B cell (primary cell): ENCODE measurements around the gene AUTS2. TPM values are rescaled to one million over a fixed set of nuclear protein-coding genes. Genes with fewer than 3 reads are reported as not detected.

Source experiments
- ATAC-seq: fragments of 200-7000 bp; cut with Tn5 transposase; one replicate; pipeline ENCODE4 v1.10.0; 2021; ENCODE audit warnings: low read depth, mild to moderate bottlenecking, moderate number of reproducible peaks, moderate library complexity
- CTCF ChIA-PET: fragments of 350-600 bp; sonication (Branson Sonifier 250); formaldehyde crosslinking; loops from one replicate; lab custom pipeline; 2021; ENCODE audit warnings: antibody characterized with exemption, inconsistent platforms; lab: Charles Lee
- POLR2A ChIA-PET: fragments of 350-600 bp; sonication (Branson Sonifier 250); formaldehyde crosslinking; loops from one replicate; lab custom pipeline; 2021; ENCODE audit warnings: antibody characterized with exemption; lab: Charles Lee
- DNase-seq: peaks from one replicate; pipeline ENCODE4 v3.0.0; 2013
- H2AFZ ChIP-seq: 2 replicates; pipeline ENCODE4 v1.6.1; 2012; ENCODE audit warnings: mild to moderate bottlenecking, low read depth, low read length; ENCODE audit not compliant: insufficient read depth, poor library complexity, severe bottlenecking
- H3K27ac ChIP-seq, 2 donors: 1 replicate in 1 of 2; 2 replicates in 1 of 2; pipeline ENCODE4 v1.5.1; 2012 to 2013; ENCODE audit warnings: low read length in 2 of 2, mild to moderate bottlenecking in 2 of 2, moderate library complexity in 1 of 2
- H3K27me3 ChIP-seq, 4 experiments: fragments of 200-600 bp in 1 of 4; sonication (generic) in 1 of 4; replicated peaks in 1 of 4; 1 replicate in 2 of 4; 2 replicates in 2 of 4; pipeline versions ENCODE4 v1.6.1 to v1.7.0; 2013 to 2016; ENCODE audit warnings: low read length in 3 of 4, mild to moderate bottlenecking in 2 of 4, mixed read lengths in 1 of 4, moderate library complexity in 1 of 4; ENCODE audit not compliant: insufficient read depth in 4 of 4, control insufficient read depth in 3 of 4; ENCODE audit errors: control extremely low read depth in 1 of 4
- H3K36me3 ChIP-seq, 2 experiments: replicated peaks in 1 of 2; 1 replicate in 1 of 2; 2 replicates in 1 of 2; pipeline versions ENCODE4 v1.6.1 to v1.7.1; 2013; ENCODE audit warnings: low read length in 1 of 2; ENCODE audit not compliant: insufficient read depth in 2 of 2, control insufficient read depth in 1 of 2; ENCODE audit errors: control extremely low read depth in 1 of 2, extremely low read depth in 1 of 2
- H3K4me1 ChIP-seq, 2 donors: fragments of 200-600 bp in 1 of 2; sonication (generic) in 1 of 2; 1 replicate in 1 of 2; 2 replicates in 1 of 2; pipeline versions ENCODE4 v1.5.1 to v1.6.1; 2013 to 2017; ENCODE audit warnings: low read length in 2 of 2; ENCODE audit not compliant: control insufficient read depth in 2 of 2, insufficient read depth in 2 of 2
- H3K4me2 ChIP-seq: replicated peaks from 2 replicates; pipeline ENCODE3; 2012; ENCODE audit warnings: mild to moderate bottlenecking, low read depth, low read length; ENCODE audit not compliant: poor library complexity, severe bottlenecking
- H3K4me3 ChIP-seq, 5 experiments: fragments of 200-600 bp in 1 of 5; sonication (generic) in 1 of 5; 1 replicate in 3 of 5; 2 replicates in 2 of 5; pipeline versions ENCODE4 v1.5.1 to v1.7.0; 2011 to 2016; ENCODE audit warnings: low read length in 4 of 5, mild to moderate bottlenecking in 4 of 5, low read depth in 2 of 5, control low read depth in 1 of 5, moderate library complexity in 1 of 5; ENCODE audit not compliant: insufficient read depth in 1 of 5; ENCODE audit errors: control extremely low read depth in 1 of 5, extremely low read depth in 1 of 5
- H3K79me2 ChIP-seq: fragments of 200-600 bp; sonication (generic); one replicate; pipeline ENCODE4 v1.6.0; 2016; ENCODE audit warnings: low read length; ENCODE audit not compliant: control insufficient read depth, insufficient read depth
- H3K9ac ChIP-seq: fragments of 200-600 bp; sonication (generic); 2 replicates; pipeline ENCODE4 v1.6.1; 2017; ENCODE audit warnings: mild to moderate bottlenecking, low read length, moderate library complexity
- H3K9me3 ChIP-seq, 3 donors: one replicate each; pipeline versions ENCODE4 v1.6.1 to v1.7.1; 2013; ENCODE audit warnings: low read length in 2 of 3; ENCODE audit not compliant: control insufficient read depth in 2 of 3, insufficient read depth in 1 of 3; ENCODE audit errors: control extremely low read depth in 1 of 3
- H4K20me1 ChIP-seq: 2 replicates; pipeline ENCODE4 v1.6.0; 2012; ENCODE audit warnings: mild to moderate bottlenecking, low read length; ENCODE audit not compliant: insufficient read depth, control insufficient read depth, poor library complexity, severe bottlenecking
- H3K27ac Mint-ChIP-seq: one replicate; pipeline ENCODE4 v1.8.0; 2021; ENCODE audit warnings: mixed read lengths
- H3K27me3 Mint-ChIP-seq: one replicate; pipeline ENCODE4 v1.8.0; 2021; ENCODE audit warnings: mixed read lengths
- H3K4me1 Mint-ChIP-seq: one replicate; pipeline ENCODE4 v1.8.0; 2021; ENCODE audit warnings: mixed read lengths
- H3K4me3 Mint-ChIP-seq: one replicate; pipeline ENCODE4 v1.8.0; 2021; ENCODE audit warnings: mixed read lengths
- H3K9me3 Mint-ChIP-seq: one replicate; pipeline ENCODE4 v1.8.0; 2022; ENCODE audit warnings: mixed read lengths; ENCODE audit not compliant: insufficient read depth
- EZH2 ChIP-seq: IDR thresholded peaks from 2 replicates; pipeline ENCODE4 v1.6.1; 2012; ENCODE audit warnings: borderline replicate concordance, low read depth, mild to moderate bottlenecking, moderate library complexity, low read length; ENCODE audit not compliant: insufficient read depth, poor library complexity, severe bottlenecking
- WGBS: methylation state at CpG from one replicate; pipeline ENCODE4 v1.1.5; 2013; ENCODE audit warnings: missing lambda C conversion rate; ENCODE audit not compliant: insufficient coverage; 5-methylcytosine and 5-hydroxymethylcytosine counted together
- intact Hi-C: fragments of 100-400 bp; cut with micrococcal nuclease; formaldehyde crosslinking; loops from one replicate; pipeline ENCODE4 v1.10.0; 2022
- polyA plus RNA-seq: library from polyadenylated mRNA; depleted of rRNA; stranded (reverse); fragments of >200 nt; gene quantifications from 2 replicates; pipeline ENCODE4 v1.2.3, GENCODE V29; 2012
- total RNA-seq, 2 donors: library from RNA; stranded (reverse); fragments of 120-200 nt in 1 of 2; gene quantifications; 1 replicate in 1 of 2; 2 replicates in 1 of 2; pipeline versions ENCODE4 v1.2.3 to v1.2.4, GENCODE V29; 2013 to 2022
- TF ChIP-seq, protein P1 (sequence below): fragments of 200-600 bp; IDR thresholded peaks from one replicate; pipeline ENCODE4 v1.8.0; 2022; ENCODE audit warnings: antibody characterized with exemption, mild to moderate bottlenecking

Gene AUTS2
- total and polyA plus RNA-seq, 2 donors (not counting 1 experiment from before 2014, with no cell fraction given): 22.3 to 35.0 TPM

DNA sequence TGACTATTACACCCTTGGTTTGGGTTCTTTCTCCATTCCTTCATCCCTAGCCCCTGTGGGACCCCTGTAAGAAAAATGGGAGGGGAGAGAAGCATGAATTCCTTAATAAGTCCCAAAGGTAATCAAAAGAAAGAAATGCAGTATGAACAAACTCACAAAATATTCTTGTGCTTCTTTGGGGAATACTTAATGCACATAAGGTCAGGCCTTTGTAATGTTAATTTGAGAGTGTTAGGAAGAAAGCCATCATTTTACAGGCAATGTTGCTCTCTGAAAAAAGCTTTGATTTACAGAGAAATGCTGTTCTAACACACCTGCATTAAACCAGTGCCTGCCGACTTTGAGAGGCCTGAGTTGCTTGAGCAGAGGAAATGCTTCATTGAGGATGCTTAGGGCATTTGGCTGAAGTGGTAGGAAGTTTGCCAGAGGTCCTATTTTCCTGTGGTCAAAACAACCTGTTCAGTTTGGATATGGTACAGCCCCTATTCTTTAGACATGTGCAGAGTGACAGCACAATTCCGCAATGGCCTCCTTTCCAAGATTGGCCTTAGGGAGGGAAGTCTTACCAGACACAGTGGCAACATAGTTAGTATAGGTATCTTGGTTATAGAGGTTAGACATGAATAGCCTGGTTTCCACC, 643.4 kb downstream of the AUTS2 start:
- ChIA-PET POLR2A (no interaction called here), CTCF (no interaction called here)
- H3K79me2 ChIP-seq: no peaks in the 10 kb centered on the region
- H3K36me3 ChIP-seq: no peaks in the 10 kb centered on the region
- no peak overlapping the region for H3K27ac ChIP-seq
- H3K4me1 ChIP-seq: peaks cover 14 to 16% of the 10 kb centered on the region in 2 donors
- DNase-seq (no peak), ATAC-seq (no peak)
- no peak overlapping the region for H3K4me3 ChIP-seq
- H3K4me3 Mint-ChIP-seq: no peak overlapping the region
- 100% methylated on average over 1 of the region's 2 CpGs for WGBS
- no peaks in the 10 kb centered on the region for H3K27me3 ChIP-seq
- no peak overlapping the region for H3K9ac ChIP-seq
- intact Hi-C loops: no loop called here
- no peak overlapping the region for H3K4me2 ChIP-seq
- no peaks in the 10 kb centered on the region for H3K9me3 ChIP-seq
- no peaks in the 10 kb centered on the region for H3K27me3 Mint-ChIP-seq
- H2AFZ ChIP-seq: no peak overlapping the region
- H3K27ac Mint-ChIP-seq: no peak overlapping the region
- TF ChIP-seq, protein P1, sequence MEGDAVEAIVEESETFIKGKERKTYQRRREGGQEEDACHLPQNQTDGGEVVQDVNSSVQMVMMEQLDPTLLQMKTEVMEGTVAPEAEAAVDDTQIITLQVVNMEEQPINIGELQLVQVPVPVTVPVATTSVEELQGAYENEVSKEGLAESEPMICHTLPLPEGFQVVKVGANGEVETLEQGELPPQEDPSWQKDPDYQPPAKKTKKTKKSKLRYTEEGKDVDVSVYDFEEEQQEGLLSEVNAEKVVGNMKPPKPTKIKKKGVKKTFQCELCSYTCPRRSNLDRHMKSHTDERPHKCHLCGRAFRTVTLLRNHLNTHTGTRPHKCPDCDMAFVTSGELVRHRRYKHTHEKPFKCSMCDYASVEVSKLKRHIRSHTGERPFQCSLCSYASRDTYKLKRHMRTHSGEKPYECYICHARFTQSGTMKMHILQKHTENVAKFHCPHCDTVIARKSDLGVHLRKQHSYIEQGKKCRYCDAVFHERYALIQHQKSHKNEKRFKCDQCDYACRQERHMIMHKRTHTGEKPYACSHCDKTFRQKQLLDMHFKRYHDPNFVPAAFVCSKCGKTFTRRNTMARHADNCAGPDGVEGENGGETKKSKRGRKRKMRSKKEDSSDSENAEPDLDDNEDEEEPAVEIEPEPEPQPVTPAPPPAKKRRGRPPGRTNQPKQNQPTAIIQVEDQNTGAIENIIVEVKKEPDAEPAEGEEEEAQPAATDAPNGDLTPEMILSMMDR: no peak
- no peak for TF ChIP-seq EZH2
- H4K20me1 ChIP-seq: no peaks in the 10 kb centered on the region
- H3K4me1 Mint-ChIP-seq: peaks cover 17% of the 10 kb centered on the region
- no peaks in the 10 kb centered on the region for H3K9me3 Mint-ChIP-seq

DNA sequence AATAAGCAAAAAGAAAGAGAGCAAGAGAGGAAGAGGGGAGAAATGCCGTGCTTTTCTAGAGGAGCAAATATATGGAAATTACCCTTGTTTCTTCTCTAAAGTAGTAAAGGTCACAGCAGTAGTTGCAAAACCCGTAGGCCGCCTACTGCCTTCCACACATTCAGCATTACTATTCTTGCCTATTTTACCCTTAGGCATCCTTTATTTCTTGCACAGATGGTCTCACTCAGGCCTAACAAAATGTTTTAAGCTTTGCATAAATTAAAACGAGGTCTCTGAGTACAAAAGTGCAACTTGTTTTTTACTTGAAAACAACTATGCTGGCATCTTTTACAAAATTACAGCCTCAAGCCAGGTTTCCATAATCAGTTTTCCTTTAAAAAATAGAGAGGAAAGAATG, 644.6 kb downstream of the AUTS2 start:
- POLR2A ChIA-PET: no interaction called here
- 60% methylated on average over 1 of the region's 4 CpGs for WGBS
- no peaks in the 10 kb centered on the region for H3K9me3 ChIP-seq
- H4K20me1 ChIP-seq: no peaks in the 10 kb centered on the region
- H3K4me1 ChIP-seq: peaks cover 8 to 13% of the 10 kb centered on the region in 2 donors
- no peak overlapping the region for H3K27ac ChIP-seq
- H3K9ac ChIP-seq: no peak overlapping the region
- no peak overlapping the region for H3K4me3 ChIP-seq
- no peak for DNase-seq
- ATAC-seq: no peak
- peaks cover 10% of the 10 kb centered on the region for H3K4me1 Mint-ChIP-seq
- H3K36me3 ChIP-seq: no peaks in the 10 kb centered on the region
- TF ChIP-seq, protein P1: no peak
- TF ChIP-seq EZH2: no peak
- no peaks in the 10 kb centered on the region for H3K9me3 Mint-ChIP-seq
- H3K27me3 Mint-ChIP-seq: no peaks in the 10 kb centered on the region
- H3K4me3 Mint-ChIP-seq: no peak overlapping the region
- H2AFZ ChIP-seq: no peak overlapping the region
- H3K27me3 ChIP-seq: no peaks in the 10 kb centered on the region
- H3K4me2 ChIP-seq: no peak overlapping the region
- CTCF ChIA-PET: no interaction called here
- no peak overlapping the region for H3K27ac Mint-ChIP-seq
- H3K79me2 ChIP-seq: no peaks in the 10 kb centered on the region
- intact Hi-C loops: no loop called here
